KG1 (cell line): Measurements from ENCODE around the gene SRGAP3.

ENCODE experiments used
- DNase-seq: peaks from one replicate; lab custom pipeline; 2025; lab: John Stamatoyannopoulos, UW

Gene SRGAP3

DNA sequence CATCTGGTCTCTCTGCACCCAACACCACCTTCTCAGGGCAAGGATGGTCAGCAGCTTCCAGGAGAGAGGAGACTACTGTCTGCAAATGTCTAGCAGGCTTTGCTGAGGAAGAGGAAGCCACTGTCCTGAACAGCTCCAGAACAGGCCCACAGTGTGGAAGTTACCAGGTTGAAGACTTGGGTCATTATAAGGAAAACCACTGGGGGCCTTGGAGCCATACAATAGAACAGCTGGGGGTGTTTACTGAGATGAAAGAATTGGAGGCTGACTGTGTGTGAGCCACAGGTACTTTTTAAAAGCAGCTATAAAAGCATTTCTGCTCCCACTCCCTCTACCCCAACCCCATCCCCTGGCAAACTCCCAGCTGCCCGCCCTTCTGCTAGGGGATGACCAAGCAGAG lies 24.2 kb downstream of the SRGAP3 start:
- DNase-seq, result no peak

DNA sequence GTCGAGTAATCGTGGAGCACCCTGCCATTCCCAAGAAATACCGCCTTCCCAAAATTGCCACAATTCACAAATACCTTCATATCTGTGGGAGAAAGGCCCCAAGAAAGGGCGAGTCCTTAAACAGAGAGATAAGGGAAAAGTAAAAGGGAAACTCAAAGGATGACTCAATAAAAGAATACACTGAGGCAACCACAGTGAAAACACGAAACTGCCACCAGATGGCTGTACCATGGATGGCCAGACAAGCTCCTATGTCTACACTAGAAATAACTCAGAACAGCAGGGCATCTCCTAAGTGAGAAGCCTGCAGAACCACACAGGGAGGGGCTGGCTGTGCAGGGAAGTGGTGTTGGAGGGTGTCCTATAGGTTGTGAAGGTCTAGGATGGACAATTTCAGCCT lies 25.0 kb downstream of the SRGAP3 start:
- DNase-seq, result no peak

DNA sequence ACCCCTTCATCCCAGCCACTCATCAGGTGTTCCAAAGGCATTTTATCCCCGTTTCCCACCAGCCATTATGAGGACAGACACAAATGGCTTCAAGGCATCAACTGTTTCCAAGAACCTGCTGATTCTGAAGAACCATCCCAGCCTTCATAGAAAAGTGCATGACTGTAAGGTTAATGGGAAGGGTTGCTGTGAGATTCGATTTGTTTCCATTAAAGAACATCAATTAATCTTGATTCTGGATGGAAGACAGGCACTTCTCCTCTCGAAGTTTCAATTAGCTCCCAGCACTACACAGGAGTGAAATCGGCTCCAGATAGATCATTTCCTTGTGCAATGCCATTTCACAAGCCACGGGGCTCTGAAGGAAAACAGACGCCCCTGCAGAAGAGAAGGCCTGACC lies 25.8 kb downstream of the SRGAP3 start:
- no peak for DNase-seq

DNA sequence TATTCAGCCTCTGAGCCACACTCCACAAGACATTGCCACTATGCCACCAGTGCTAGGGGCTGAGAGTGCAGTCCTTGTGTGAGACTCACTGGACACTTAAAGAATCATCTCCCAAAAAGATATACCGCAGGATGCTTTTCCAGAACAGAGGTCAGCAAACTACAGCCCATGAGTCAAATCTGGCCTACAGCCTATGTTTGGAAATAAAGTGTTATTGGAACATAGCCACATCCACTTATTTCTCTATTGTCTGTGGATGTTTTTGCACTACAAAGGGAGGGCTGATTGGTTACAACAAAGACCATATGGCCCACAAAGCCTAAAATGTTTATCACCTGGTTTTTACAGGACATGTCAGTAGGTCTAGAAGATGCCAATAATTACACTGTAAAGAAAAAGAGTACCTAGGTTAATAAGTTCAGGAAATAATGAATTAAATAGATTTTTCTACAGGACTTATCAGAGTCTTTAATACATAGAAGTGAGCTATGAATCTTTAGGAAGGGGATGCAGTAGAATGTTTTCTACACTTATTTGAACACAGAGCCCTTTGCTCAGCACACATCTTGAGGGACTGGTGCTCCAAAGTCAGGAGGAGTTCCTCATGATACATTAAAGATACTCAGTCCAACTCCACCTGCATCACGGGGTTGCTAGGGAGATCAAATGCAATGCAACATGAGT lies 26.3 kb downstream of the SRGAP3 start:
- no peak for DNase-seq

DNA sequence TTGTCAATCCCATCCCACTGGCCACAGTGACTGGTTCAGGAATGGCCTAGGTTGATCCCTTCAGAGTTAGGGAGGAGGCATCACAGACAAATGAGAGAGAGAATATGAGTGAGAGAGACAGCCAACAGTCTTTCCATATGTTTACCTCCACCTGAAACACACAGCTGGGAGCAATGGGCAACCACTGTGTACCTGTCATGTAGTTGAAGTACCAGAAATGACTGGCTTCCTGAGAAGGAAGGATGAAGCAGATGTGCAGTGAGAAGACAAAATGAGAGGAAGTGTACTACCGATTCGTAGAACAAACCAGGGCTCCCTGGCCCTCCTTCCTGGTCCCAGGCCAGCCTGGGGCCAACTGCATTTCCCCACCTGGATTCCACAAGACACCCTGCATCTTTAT lies 27.4 kb downstream of the SRGAP3 start:
- DNase-seq, result no peak

DNA sequence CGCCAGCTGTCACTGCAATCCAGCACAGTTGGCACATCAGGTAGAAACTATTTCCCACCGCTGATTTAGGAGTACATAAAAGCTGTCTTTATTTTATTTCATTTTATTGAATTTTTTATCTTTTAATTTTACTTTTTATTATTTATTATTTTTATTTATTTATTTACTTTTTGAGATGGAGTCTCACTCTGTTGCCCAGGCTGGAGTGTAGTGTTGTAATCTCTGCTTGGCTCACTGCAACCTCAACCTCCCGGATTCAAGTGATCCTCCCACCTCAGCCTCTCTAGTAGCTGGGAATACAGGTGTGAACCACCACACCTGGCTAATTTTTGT lies 31.0 kb downstream of the SRGAP3 start:
- no peak for DNase-seq

DNA sequence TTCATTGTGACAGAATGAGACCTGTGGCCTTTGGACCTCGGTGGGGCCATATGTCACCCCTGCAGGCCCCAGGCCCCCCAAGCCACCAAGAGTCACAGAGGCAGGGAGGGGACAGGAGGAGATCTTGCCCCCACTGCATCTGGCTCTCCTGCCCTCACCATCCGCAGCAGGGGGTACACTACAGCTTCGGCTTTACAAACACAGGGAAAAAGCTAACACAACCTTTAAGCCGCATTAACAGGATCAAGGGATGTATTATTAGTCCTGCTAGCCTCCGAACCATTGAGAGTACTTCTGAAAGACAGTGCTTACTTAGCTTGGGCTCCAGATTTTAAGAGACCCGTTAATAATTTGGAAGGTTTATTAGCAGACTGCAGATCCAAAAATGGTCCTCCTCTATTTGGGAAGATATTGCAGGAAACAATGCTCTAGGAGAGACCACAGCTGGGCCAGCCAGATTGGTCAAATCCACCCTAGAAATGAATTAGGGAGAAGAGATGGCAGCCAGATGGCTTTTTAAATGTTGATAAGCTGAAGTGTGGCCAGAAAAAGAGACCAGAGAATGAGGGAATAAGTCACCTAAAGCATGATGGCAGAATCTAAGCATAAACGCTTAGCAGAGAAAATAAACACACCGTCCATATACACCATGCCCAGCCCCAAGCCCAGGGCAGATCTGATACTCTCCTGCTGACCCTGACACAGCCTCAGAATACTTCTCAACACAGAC lies 31.5 kb downstream of the SRGAP3 start:
- no peak for DNase-seq

DNA sequence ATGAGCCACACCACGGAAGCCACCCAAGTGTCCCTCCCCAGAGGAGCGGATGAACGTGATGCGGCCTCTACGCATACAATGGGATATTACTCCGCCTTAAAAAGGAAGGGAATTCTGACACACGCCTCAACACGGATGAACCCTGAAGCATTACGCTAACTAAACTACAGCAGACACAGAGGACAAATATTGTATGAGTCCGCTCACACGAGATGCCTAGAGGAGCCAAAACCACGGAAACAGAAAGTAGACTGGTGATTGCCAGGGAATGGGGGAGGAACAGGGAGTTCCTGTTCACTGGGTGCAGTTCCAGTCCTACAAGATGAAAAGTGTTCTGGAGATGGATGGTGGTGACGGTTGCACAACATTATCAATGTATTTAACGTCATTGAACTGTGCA lies 32.7 kb downstream of the SRGAP3 start:
- DNase-seq, result no peak

DNA sequence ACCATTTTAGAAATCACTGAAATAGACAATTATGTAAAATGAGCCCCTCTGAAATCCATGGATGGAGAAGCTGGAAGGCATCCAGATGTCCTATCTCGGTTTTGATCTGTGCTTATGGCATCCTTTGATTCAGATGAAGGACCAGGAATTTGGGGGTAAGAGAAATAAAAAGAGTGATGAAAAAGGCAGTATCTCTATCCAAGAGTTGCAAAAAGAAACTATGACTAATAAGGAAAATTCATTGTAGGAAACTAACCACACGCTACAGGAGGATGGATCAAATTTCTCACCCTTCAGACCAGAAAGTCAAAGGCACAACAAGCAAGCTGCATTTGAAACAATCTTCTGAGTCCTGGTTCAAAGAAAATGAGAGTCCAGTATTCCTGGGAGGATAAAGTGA lies 34.8 kb downstream of the SRGAP3 start:
- DNase-seq, result no peak

DNA sequence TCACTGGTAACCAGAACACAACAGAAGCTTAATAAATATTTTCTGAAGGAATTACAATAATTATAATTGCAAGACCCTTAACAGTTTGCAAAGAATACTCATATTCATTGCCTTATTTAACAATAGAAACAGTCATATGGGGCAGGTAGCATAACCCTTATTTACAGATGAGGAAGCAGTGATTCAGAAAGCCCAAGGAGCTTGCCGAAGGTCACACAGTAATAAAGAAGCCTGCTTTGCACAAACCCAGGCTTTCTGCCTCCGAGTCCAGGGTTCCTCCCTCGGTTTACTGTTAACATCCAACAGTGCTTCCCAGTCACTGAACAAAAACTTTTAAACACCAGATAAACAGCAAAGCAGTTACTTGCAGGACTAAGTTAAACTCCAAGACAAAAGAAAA lies 35.3 kb downstream of the SRGAP3 start:
- no peak for DNase-seq

DNA sequence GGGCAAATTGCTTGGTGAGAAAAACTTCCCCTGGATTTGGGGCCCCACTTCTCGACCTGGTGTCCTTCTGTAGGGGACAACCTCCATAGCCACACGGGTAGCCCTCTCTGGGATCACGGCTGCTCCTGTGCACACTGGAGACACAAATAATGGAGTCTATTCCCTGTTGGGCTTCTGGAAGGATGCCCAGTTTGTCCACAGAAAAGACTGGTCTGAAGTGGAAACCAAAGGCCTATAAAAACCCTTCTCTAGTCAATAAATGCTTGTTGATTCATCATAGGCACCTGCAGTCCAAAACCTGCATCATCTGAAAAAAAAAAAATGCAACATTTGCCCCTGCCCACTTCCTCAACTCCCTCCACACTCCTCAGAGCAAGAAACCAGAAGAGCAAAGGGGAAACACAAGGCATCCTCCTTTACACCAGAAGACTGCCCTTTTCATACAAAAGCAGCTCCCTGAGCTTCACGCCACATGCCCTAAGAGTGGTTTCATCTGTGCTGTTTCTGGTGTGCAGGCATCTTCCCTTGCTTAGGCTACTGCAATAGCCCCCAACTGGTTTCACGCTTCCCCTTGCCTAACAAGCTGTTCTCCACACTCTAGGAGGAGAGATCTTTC lies 36.3 kb downstream of the SRGAP3 start:
- no peak for DNase-seq

DNA sequence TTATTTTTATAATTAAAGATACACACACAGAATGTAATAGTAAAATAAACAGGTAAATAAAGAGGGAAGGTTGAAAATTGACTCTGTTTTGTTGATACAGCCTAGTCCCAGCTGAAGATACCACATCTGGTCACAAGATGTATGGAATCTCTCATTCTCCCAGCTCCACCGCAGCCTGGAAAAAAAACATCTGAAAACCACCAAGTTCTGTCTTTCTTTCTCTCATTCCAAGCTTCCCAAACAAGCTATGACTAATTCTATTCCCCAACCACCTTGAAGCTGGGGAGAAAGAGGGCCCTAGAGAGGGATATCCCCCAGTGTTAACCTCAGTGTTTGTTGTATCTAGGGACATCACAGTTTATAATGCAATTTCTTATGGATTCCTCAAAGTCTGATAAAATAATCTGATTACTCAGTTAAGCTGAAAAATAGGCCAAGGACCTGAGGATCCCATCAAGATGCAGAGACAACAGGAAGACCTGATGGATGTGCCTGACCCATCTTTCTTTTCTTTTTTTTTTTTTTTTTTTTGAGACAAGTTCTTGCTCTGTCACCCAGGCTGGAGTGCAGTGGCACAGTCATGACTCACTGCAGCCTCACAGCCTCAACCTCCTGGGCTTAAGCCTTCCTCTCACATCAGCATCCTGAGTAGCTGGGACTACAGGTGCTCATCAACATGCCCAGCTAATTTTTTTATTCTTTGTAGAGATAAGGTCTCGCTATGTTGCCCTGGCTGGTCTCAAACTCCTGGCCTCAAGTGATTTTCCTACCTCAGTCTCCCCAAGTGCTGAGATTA lies 38.1 kb downstream of the SRGAP3 start:
- DNase-seq, result no peak

DNA sequence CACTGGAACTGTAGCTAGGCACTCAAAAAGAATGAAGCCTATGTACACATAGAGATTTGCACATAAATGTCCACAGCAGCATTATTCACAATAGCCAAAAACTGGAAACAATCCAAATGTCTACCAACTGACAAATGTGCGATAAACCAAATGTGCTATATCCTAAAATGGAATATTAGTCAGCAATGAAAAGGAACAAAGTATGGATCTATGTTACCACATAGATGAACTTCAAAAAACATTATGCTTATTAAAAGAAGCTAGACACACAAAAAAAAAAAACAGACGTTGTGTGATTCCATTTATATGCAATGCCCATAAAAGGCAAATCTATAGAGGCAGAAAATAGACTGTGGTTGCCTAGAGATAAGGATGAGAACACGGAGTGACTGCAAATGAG lies 39.7 kb downstream of the SRGAP3 start:
- DNase-seq, result no peak

DNA sequence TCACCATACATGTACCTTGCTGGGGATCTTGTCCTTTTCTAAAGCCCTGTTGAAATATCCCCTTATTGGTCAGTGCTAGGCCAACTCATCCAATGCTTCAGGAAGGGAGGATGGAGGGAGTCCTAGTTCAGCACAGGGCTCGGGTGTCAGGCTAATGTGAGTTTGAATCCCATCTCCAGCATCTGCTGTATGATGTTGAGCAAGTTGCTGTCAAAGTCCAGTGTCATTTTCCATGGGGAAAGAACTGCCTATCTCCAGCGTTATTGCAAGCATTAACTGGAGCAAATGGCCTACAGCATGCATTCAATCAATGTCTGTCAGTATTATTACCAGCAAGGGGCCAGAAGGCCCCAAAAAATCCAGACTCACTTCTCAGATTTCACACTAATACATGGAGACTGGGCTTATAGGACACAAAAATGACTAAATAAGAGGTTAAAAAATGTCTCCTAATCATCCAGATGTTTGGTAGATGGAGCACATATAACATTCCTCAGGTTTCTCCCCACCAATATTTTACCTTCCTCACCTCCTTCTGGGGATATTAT lies 40.8 kb downstream of the SRGAP3 start:
- DNase-seq, result no peak

DNA sequence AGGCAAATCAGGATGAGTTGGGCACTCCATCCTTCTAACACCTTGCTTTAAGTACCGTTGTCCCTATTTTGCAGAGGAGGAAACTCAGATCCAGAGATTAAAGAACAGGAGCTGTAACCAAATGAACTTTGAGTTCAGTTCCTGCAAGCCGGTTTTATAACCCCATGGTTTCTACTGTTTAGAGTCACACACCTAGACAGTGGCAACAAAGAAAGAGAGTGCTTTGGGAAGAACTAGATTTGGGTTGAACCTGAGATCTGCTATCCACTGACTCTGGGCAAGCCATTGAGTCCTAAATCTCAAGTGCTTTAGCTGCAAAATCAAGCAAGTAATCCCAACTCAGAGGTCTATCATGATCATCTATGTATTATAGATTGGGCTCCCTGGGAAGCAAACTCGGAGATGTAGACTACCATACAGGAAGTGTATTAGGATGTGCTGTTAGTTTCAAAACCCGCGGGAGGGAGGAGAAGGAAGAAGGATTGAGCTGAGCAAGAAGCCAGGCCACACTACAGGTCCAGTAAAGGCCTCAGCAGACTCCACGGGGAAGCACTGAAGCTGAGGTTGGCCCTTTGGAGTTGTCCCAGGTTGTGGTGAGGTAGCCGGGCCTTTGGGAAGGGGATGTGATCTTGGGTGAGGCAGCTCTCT lies 42.2 kb downstream of the SRGAP3 start:
- DNase-seq, result no peak

DNA sequence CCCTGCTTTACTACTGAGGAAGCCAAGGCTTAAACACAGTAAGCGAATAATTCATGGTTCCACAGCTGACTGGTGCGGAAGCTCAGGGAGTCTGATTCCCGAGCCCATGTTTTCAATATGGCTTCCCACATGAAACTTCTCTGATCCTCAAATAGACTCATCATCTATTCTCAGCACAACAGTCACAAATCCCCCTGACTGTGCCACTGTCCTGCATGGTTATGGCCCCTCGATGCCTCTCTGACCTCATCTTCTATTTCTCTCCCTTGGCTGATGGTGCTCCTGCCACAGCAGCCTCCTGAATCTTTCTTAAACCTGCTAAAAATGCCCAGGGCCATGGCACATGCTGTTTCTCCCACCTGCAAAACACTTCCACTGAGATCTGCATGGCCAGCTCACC lies 43.2 kb downstream of the SRGAP3 start:
- no peak for DNase-seq

DNA sequence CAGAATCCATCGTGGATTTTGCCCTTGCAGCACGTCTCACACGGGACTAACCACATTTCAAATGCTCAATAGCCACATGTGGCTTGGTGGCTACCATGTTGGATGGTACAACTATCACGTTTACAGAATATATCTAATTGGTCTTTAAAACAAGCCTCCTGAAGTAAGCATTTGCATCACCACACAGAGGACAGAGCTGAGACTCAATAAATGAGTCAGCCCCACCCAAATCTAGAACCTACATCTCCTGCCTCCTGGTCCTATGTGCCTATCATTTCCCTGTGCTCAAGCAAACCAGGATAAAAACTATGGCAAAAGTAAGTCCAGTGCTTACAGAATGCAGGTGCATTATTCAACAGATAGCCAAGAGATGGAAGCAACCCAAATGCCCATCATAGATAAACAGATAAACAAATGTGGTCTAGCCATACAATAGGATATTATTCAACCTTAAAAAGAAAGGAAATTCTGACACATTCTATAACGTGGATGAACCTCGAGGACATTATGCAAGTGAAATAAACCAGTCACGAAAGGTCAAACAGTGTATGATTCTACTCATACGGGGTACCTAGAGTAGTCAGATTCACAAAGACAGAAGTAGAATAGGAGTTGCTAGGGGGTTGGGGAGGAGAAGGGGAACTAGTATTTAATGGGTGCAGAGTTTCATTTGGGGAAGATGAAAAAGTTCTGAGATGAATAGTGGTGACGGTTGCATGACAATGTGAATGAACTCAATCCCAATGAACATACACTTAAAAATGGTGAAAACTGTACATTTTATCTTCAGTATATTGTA lies 43.9 kb downstream of the SRGAP3 start:
- DNase-seq, result no peak

DNA sequence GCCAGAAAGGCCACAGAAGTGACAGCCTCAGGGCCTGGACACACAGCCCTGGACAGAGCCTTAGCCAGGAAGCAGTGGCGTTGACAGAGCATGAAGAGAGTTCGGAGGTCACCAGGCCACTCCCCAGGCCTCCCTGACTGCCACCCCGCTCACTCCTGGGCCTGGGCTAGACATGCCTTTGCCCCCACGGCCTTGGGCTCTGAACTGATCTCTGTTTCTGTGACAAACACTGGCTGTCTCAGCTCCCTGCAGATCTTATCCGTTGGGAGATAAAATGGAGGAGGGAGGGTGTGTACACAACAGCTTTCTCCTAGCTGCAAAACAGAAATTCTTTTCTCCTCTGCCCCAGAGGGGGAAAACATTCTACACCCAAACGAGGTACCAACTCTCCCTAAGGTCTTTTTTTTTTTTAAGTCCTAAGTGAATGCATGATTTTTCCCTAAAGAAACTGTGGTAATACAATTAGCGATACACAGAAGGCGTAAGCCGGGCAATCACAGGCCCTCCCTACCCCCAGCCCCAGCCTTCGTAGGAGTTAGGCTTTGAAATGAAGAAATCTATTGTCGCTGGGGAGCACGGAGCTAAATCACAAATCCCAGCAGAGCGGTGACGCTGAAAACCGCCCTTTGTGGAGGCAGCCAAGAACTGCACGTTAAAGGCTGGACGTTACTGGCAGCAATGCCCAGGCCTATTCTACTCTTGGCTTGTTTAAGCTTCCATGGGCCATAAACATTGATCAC lies 45.0 kb downstream of the SRGAP3 start:
- no peak for DNase-seq

DNA sequence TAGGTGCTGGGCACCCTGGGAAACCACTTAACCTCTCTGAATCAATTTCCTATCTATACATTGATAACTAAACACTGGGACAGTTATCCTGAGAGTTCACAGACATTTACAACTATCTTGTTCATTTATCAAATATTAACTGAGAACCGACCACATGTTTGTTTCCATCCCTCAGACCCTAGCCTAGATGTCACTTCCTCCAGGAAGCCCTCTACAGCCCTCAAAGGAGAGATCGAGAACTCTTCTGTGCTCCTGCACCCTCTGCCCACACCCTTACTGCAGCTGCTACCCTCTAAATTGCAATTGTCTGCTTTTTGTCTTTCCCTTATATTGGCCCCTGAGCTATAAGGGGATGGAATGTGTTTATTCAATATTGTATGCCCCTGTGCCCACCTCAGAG lies 46.1 kb downstream of the SRGAP3 start:
- DNase-seq, result no peak

DNA sequence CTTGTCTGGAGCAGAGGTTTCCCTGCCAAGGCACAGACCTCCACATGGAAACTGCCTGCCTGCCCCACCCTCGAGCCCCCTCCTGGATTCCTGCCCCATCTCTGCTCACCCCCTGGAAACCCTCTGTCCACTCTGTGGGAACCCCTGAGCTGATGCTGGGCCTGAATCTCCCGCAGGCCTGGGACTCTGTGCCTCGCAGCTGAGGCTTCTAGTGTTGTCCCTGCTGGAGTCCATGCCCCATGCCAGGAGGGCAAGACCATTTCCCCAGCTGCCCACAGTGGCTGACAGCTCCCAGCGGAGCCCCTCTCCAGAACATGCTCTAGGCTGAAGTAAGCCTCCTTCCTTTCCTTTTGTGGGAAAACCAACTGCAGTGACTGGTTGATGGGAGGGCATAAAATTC lies 46.9 kb downstream of the SRGAP3 start:
- no peak for DNase-seq

DNA sequence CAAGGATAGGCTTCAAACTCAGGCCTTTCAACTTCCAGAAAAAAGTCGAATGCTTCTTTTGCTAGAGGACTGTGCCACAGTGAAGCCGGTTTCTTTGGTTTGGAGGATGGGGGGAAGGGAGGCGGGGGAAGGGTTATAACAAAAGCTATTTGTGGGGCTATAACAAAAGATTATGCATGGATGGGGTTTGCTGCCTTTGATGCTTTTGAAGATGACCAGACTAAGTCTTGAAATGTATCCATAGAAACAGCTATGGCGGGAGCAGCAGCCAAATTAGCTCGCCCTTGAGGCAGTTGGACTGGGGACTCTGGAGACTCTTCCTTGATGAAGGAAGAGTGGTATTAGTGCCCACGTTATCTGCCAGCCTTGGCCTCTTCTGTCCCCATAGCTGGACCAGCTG lies 47.5 kb downstream of the SRGAP3 start:
- DNase-seq, result no peak
